Non-pigmented ciliary epithelial cell (primary cell): ENCODE measurements around the gene MYO3B.
"Not testable (repeated sequence)": the region's sequence is repeated elsewhere in the genome, so short reads cannot be mapped to it uniquely, and the experiment has no call there.

Experiments used
- DNase-seq: peaks from one replicate; pipeline ENCODE4 v3.0.0-alpha.2; 2010; ENCODE audit warnings: low read depth

Gene MYO3B

DNA sequence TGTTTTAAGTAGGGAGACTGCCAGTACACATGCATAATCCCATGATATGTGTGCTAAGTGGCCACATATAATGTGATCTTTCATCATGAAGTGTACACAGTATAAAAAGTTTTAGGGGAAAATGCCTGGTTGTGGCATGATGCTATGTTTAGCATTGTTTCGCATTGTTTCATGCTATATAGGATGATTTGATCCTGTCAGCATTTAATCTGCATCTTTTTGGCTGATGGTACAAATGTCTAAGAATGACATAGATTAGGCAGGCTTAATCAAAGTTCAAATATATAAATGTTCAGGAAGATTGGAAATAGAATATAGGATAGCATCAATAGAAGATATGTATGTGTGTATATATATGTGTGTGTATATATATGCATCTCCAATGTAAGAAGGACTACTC lies 83.6 kb downstream of the MYO3B start:
- DNase-seq = no peak

DNA sequence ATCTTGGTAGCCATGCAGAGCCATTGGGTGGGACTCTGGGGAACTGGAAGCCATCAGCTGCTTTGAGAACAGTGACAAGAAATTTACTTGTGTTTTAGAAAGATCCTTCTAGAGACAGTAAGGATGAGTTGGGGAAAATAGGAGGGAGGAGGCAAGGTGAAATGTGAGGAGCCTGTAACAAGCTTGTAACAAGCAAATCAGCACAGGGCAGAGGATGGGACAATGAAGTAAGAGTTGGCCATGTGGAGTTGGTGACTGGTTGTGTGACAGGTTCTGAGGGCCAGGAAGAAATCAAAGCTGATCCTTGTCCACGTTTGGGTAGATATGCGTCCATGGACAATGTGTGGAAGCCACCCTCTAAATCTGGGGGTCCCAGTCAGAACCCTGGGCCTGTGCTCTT lies 84.4 kb downstream of the MYO3B start:
- DNase-seq = no peak

DNA sequence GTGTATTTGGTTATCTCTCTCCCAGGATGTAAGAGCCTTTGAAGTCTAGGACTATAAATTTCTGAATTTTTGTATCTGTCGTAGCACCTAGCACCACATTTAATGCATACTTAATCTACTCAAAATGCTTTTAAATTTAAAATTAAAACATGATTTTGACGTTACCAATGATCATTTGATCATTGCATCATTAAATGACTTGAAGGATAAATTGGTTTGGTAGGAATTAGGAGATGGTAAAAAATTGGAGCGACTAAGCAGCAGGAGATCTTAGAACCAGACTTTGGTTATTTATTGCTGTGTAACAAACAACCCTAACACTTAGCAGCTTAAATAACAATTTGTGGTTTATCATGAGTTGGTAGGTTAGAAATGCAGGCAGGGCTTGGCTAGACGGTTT lies 84.9 kb downstream of the MYO3B start:
- no peak for DNase-seq

GRCh38 chr2:170263728-170264521 lies 86.0 kb downstream of the MYO3B start:
- not testable (repeated sequence) for DNase-seq

- no peak for DNase-seq
Measured at GRCh38 chr2:170264522-170264860, 86.5 kb downstream of the MYO3B start.

DNA sequence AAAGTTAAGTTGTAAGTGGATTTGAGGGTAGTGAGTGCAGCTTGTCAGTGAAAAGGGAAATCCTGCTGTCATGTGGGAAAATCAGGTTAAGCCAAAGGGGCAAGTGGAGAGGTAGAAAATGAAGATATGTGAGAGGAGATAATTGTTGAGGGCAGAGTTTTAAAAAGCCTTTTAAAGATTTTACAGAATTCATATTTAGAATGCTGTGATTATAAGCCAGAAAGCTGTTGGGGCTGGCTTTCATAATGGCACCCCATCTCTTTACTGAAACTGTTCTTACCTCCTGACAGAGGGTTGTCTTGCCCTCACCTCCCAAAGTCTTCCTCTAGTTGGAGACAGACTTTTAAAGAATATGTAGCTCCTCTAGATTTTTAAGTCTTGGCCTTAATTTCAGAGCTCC lies 86.9 kb downstream of the MYO3B start:
- DNase-seq = no peak

DNA sequence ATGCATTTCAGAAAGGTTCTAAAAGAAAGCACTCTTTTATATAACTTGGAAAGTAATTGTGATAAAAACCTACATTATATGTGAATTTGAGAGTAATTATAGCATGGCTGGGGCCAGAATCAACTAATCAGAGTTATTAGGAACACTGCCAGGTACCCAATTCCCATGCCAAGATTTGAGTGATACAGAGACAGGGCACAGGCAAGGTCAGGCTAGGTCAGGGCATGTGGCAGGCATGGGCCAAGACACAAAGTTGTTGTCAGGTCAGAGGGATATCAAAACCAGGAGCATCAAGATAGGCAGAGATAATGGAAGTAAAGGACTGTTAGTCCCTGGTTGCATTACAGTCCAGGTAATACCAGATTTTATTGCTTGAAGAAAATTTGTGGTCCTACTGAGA lies 87.4 kb downstream of the MYO3B start:
- no peak for DNase-seq

DNA sequence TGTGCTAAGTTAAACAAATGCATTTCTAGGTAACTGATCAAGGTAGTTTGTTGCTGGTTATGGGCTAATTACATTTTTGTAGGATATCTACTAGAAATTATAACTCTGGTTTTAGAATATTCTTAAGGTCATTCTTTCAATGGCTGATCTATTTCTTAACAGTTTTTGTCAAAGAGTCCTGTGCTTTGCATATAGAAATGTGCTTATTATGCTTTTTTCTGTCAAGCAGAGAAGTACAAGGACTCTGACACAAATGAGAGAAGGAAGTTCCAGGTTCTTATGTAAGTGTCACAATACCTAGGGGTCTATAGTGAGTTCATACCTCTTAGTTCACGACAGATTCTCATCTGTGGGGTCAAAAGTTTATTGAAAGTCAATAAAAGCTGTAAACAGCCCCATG lies 88.4 kb downstream of the MYO3B start:
- no peak for DNase-seq

DNA sequence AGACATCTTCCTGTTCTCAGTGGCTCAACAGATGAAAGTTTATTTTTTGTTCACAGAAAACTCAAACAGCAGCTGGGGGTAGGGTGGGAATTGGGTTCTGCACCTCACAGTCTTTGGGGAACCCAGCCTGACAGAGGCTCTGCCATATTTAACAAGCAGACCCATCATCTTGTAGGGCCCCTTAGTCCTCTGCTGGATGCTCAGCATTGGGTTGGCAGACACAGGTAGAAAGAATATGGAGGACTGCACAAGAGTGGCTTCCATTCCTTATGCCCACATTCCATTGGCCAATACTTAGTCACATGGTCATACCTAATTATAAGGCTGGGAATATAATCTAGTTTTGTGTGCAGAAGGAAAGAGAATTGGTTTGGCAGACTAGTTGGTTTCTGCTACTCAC lies 89.1 kb downstream of the MYO3B start:
- no peak for DNase-seq

DNA sequence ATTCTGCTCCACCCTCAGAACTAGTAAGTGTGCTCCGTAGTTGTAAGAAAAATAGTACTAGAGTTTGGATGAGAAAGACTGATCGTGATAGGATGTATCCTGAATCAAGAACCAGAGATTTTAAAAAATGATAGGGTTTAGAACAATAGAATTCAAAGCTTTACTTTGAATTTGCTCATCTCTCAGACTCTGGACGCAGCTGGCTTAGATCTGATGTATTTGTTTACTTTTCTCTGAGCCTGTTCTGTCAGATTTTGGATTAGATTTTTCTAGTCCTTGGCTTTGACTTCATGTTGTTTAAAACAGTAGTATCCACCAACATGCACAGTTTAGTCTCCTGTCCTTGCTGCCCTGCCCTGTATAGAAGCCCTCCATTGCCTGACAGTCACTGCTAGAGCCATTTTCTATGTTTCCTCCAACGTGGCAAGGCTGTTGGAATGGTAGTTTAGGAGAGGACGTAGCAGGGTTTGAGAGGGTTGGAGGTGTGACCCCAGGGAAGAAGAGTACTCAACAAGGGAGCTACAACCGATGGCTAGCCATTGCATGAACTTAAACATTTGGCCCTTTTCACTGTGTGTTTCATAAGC lies 92.4 kb downstream of the MYO3B start:
- no peak for DNase-seq

- no peak for DNase-seq
Measured at GRCh38 chr2:170271340-170271739, 93.4 kb downstream of the MYO3B start.

GRCh38 chr2:170276056-170276455 lies 98.1 kb downstream of the MYO3B start:
- DNase-seq = no peak

DNA sequence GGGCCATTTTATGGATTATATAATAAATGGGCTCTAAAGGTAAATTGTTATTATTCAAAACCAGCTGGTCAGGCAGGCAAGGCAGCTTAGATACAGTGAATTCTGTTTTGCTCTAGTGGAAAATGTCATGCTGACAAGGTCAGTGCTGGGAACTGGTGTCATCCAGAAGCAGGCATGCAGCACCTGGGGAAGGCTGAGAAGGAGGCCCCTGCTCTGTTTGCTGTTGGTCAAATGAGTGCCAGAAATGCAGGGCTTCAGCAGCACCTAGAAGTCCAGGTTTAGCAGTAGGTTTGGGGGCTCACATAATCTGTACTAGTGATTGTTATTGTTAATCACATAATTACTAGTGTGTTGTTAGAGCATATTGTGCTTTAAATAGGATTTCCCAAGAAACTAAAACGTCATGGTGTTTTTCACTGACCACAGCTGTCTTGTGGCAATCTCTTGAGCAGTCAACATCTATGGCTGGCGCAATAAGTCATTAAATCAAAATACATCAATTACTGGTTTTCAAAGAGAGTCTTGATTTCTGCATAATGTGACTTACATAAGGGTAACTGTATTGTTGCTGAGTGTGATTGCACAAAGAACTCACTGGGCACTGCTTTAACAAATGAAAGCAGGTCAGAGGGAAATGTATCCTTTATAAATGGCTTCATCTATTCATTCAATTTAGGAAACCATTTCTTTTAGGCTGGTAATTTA lies 99.1 kb downstream of the MYO3B start:
- DNase-seq = no peak

DNA sequence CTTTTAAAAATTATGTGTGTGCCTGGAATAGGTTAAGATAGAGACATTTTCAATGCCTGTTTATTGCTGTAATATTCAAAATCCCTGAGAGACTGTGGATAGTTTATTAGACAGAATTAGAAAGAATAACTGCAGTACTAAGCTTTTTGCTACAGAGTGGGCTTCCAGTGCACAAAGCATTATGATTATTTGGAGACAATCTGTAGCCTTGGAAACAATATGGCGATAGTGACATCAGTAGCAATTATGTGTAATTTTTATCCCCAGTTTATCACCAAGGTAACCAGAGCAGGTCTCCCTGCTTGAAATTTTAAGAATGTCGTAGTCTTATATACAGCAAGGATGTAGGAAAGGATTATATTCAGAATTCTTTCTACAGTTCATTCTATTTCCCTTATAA lies 100.0 kb downstream of the MYO3B start:
- no peak for DNase-seq

DNA sequence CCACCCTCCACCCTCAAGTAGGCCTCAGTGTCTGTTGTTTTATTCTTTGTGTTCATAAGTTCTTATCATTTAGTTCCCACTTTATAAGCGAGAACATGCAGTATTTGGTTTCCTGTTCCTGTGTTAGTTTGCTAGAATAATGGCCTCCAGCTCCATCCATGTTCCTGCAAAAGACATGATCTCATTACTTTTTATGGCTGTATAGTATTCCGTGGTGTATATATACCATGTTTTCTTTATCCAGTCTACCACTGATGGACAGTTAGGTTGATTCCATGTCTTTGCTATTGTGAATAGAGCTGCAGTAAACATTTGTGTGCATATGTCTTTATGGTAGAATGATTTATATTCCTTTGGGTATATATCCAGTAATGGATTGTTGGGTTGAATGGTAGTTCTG lies 101.7 kb downstream of the MYO3B start:
- DNase-seq = not testable (repeated sequence)

GRCh38 chr2:170282851-170283250 lies 104.9 kb downstream of the MYO3B start:
- DNase-seq = no peak

GRCh38 chr2:170284205-170284604 lies 106.3 kb downstream of the MYO3B start:
- DNase-seq = no peak

GRCh38 chr2:170288859-170289258 lies 110.9 kb downstream of the MYO3B start:
- no peak for DNase-seq

- no peak for DNase-seq
Measured at GRCh38 chr2:170291474-170291873, 113.5 kb downstream of the MYO3B start.

GRCh38 chr2:170292415-170292814 lies 114.5 kb downstream of the MYO3B start:
- no peak for DNase-seq

- DNase-seq = no peak
Measured at GRCh38 chr2:170297496-170297895, 119.5 kb downstream of the MYO3B start.

- DNase-seq = no peak
Measured at GRCh38 chr2:170298115-170298514, 120.2 kb downstream of the MYO3B start.

DNA sequence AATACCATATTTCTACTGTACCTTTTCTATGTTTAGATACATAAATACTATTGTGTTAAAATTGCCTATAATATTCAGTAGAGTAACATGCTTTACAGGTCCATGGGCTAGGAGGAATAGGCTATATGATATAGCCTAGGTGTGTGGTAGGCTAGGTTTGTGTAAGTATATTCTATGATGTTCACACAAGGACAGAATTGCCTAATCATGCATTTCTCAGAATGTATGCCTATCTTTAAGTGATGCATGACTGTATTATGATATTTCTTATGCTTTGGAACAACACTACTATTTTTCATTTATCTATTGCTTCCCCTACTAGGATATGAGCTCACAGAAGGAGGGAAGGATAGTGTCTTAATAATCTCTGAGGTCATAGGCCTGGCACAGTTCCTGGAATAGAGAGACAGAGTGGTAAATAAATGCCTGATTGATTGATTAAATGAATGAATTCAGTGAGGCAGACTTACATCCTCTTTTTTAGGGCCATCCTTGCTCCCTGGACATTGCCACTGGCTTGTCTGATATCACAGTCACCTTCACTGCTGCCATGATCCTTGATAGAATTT lies 121.0 kb downstream of the MYO3B start:
- DNase-seq = no peak
